ENCODE data around the gene UBE2J2. TPM values are rescaled to one million over a fixed set of nuclear protein-coding genes. Genes with fewer than 3 reads are reported as not detected.

The UBE2J2 gene
- polyA plus RNA-seq, 1 of the 3 experiments (the other 2 are of a cell fraction), result 47.5 TPM

DNA sequence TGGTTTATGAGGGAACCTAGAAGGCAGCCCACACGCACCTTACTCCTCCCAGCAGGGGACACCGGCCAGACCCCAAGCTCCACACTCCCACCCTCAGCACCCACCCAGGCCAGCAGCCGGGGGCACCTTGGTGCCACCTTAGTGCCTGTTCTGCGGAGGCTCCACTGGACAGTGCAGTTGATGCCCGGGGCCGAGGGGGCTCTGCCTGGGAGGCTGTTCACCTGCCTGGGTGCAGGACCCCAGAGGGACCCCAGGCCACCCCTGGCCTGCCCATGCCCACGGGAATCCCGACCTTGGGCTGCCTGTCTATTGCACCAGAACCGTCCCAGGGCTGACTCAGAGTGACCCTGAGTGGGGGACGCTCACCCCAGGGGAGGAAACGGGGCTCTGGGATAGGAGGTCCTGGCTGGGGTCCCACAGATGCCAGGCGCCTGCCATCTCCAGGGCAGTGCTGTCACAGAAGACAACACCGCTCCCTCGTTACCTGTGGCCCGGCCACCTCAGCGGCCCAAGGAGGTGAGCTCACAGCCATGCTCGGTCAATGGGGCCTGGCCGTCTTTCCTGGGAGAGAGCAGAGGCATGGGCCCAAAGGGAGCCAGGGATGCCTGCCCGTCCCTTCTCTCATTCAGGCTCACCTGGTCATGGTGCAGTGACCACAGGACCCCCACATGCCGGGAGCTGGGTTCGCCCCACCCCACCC lies 7.3 kb upstream of the UBE2J2 start:
- H4K20me1 ChIP-seq (ENCODE audit: insufficient read depth), result no peaks in the 10 kb centered on the region
- CTCF ChIA-PET, result interaction anchor here (1.3 to 2.4 kb wide), 3 partner anchors 10 to 218 kb away, joined by 4 to 18 read pairs (median 10); no protein-coding TSS in a partner anchor
- H3K4me1 ChIP-seq (ENCODE audit: control insufficient read depth in 1 of 2, insufficient read depth in 2 of 2, low read depth in 1 of 2, low read length in 1 of 2), result peaks cover 0 to 9% of the 10 kb centered on the region in 2 experiments; a peak in 1 of 4 replicates
- POLR2A ChIA-PET, result no interaction called here
- no peak overlapping the region for H2AFZ ChIP-seq (ENCODE audit: low read depth)
- H3K4me3 ChIP-seq (ENCODE audit: low read depth in 2 of 2, low read length in 1 of 2), result no peak overlapping the region
- no peaks in the 10 kb centered on the region for H3K9me2 ChIP-seq
- no CpG with 5 or more reads among the region's 21 CpGs for WGBS (ENCODE audit: low lambda C conversion rate)
- H3K9me3 ChIP-seq, result no peaks in the 10 kb centered on the region
- H3F3A ChIP-seq (replicated peaks; ENCODE audit: insufficient read depth), result no peaks in the 10 kb centered on the region
- no peak overlapping the region for H3K9ac ChIP-seq
- H3K79me2 ChIP-seq (ENCODE audit: insufficient read depth), result no peaks in the 10 kb centered on the region
- H3K27me3 ChIP-seq (ENCODE audit: insufficient read depth), result no peaks in the 10 kb centered on the region
- no peak for DNase-seq
- no peaks in the 10 kb centered on the region for H3K36me3 ChIP-seq (replicated peaks in 1 of 2; ENCODE audit: control insufficient read depth in 1 of 2, insufficient read depth in 2 of 2, low read length in 1 of 2)
- no peak overlapping the region for H3K27ac ChIP-seq (ENCODE audit: low read depth in 2 of 2, low read length in 1 of 2)
- no peak for TF ChIP-seq CHD2 (IDR thresholded peaks at IDR 0.05; ENCODE audit: low read length, partially characterized antibody)
- TF ChIP-seq FOXM1 (IDR thresholded peaks at IDR 0.05; ENCODE audit: low read depth), result no peak
- no peak for TF ChIP-seq FOSL2 (IDR thresholded peaks at IDR 0.05; ENCODE audit: borderline replicate concordance, low read depth)
- TF ChIP-seq, protein P1, sequence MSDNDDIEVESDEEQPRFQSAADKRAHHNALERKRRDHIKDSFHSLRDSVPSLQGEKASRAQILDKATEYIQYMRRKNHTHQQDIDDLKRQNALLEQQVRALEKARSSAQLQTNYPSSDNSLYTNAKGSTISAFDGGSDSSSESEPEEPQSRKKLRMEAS (IDR thresholded peaks at IDR 0.05; ENCODE audit: low read depth), result no peak
- TF ChIP-seq TCF12 (IDR thresholded peaks at IDR 0.05), result no peak
- TF ChIP-seq FOXJ3 (CRISPR knock-in tag; IDR thresholded peaks at IDR 0.05), result no peak
- TF ChIP-seq ZBTB33 (IDR thresholded peaks at IDR 0.05; ENCODE audit: borderline replicate concordance, low read depth), result no peak
- no peak for TF ChIP-seq EP300 (IDR thresholded peaks at IDR 0.05; ENCODE audit: borderline replicate concordance in 1 of 2, low read depth in 1 of 2, low read length in 1 of 2)
- no peak for TF ChIP-seq SIN3A (IDR thresholded peaks at IDR 0.05; ENCODE audit: borderline replicate concordance, low read depth, low read length)
- TF ChIP-seq PBX3 (IDR thresholded peaks at IDR 0.05), result no peak
- H3K4me2 ChIP-seq, result no peak overlapping the region

DNA sequence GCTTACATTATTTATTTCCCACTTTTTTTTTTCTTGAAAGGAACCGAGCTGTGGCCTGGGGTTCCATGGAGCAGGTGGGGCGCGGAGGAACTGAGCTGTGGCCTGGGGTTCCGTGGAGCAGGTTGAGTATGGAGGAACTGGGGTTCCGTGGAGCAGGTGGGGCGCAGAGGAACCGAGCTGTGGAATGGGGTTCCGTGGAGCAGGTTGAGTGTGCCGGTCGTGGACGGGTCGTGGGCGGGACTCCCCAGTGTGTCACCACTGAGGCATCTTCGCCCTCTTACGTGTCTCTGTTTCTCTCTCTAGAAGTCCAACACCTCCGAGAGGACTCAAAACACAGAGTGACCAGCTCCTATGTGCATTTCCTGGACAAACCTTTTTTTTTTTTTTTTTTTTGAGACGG lies 5.4 kb upstream of the UBE2J2 start:
- H3K36me3 ChIP-seq (replicated peaks in 1 of 2; ENCODE audit: control insufficient read depth in 1 of 2, insufficient read depth in 2 of 2, low read length in 1 of 2), result no peaks in the 10 kb centered on the region
- H3K27ac ChIP-seq (ENCODE audit: low read depth in 2 of 2, low read length in 1 of 2), result no peak overlapping the region
- TF ChIP-seq EZH2phosphoT487 (IDR thresholded peaks at IDR 0.05; ENCODE audit: borderline replicate concordance, low read depth) (no peak), NRF1 (IDR thresholded peaks at IDR 0.05; ENCODE audit: low read depth, low read length) (no peak), REST (IDR thresholded peaks at IDR 0.05; ENCODE audit: low read depth, low read length) (no peak), GATA2 (CRISPR knock-in tag; IDR thresholded peaks at IDR 0.05) (no peak), TCF12 (IDR thresholded peaks at IDR 0.05) (no peak), TEAD4 (IDR thresholded peaks at IDR 0.05; ENCODE audit: borderline replicate concordance, insufficient read depth) (no peak), FOXJ3 (CRISPR knock-in tag; IDR thresholded peaks at IDR 0.05) (no peak), RAD21 (IDR thresholded peaks at IDR 0.05; ENCODE audit: low read length) (no peak), TAF1 (IDR thresholded peaks at IDR 0.05; ENCODE audit: borderline replicate concordance, low read depth, low read length) (no peak), JUND (IDR thresholded peaks at IDR 0.05) (no peak), ELF1 (IDR thresholded peaks at IDR 0.05) (no peak), RXRA (IDR thresholded peaks at IDR 0.05; ENCODE audit: borderline replicate concordance, low read depth) (no peak)
- no peak overlapping the region for H3K4me3 ChIP-seq (ENCODE audit: low read depth in 2 of 2, low read length in 1 of 2)
- H3K4me1 ChIP-seq (ENCODE audit: control insufficient read depth in 1 of 2, insufficient read depth in 2 of 2, low read depth in 1 of 2, low read length in 1 of 2), result peaks cover 0 to 17% of the 10 kb centered on the region in 2 experiments; a peak in 1 of 4 replicates
- no peaks in the 10 kb centered on the region for H3K9me3 ChIP-seq
- no peaks in the 10 kb centered on the region for H3K9me2 ChIP-seq
- H3K27me3 ChIP-seq (ENCODE audit: insufficient read depth), result no peaks in the 10 kb centered on the region
- H4K20me1 ChIP-seq (ENCODE audit: insufficient read depth), result no peaks in the 10 kb centered on the region
- H3K4me2 ChIP-seq, result no peak overlapping the region
- no peaks in the 10 kb centered on the region for H3F3A ChIP-seq (replicated peaks; ENCODE audit: insufficient read depth)
- CTCF ChIA-PET, result interaction anchor here (1.2 kb wide), 1 partner anchor 12 kb away, joined by 7 read pairs; no protein-coding TSS in a partner anchor
- H3K9ac ChIP-seq, result no peak overlapping the region
- no peak overlapping the region for H2AFZ ChIP-seq (ENCODE audit: low read depth)
- whole genome bisulfite sequencing (ENCODE audit: low lambda C conversion rate), result 91% methylated on average over 17 of the region's 17 CpGs
- POLR2A ChIA-PET, result no interaction called here
- no peak for DNase-seq
- no peaks in the 10 kb centered on the region for H3K79me2 ChIP-seq (ENCODE audit: insufficient read depth)

All from SK-N-SH (cell line).